Measurements from ENCODE around the gene DNAJC6. TPM values are rescaled to one million over a fixed set of nuclear protein-coding genes. Genes with fewer than 3 reads are reported as not detected.

The DNAJC6 gene
- total and polyA plus RNA-seq, 12 donors: 0.88 to 10.5 (median 5.2) TPM

DNA sequence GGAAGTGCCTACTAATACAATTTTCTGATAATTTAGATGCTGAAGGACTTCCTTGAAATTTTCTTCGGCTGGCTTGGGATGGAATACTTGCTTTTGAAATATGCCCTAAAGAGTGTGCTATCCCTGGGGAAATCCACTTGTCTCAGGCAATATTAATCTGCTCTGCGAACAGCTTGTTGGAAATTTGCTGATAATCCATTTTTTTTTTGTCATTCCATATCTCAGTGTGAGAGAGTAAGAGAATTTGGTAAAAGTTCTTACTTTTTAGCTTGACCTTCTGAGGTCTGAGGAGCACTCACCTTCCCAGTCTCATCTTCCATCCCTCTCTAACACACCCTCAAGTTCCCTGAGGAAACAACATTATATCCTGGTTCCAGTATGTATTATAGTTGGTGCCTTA is 36.8 kb downstream of the DNAJC6 start:
- no peaks in the 10 kb centered on the region for H3K9me3 ChIP-seq
- WGBS, 2 donors: 85 to 87% methylated on average over 2 of the region's 2 CpGs
- H3K27me3 ChIP-seq: no peaks in the 10 kb centered on the region
- DNase-seq (no peak), ATAC-seq (no peak)
- no peak overlapping the region for H3K27ac ChIP-seq
- no peaks in the 10 kb centered on the region for H3K36me3 ChIP-seq
- intact Hi-C loops (cut with DNase I): no loop called here
- no peaks in the 10 kb centered on the region for H3K4me1 ChIP-seq
- TF ChIP-seq, protein P1, sequence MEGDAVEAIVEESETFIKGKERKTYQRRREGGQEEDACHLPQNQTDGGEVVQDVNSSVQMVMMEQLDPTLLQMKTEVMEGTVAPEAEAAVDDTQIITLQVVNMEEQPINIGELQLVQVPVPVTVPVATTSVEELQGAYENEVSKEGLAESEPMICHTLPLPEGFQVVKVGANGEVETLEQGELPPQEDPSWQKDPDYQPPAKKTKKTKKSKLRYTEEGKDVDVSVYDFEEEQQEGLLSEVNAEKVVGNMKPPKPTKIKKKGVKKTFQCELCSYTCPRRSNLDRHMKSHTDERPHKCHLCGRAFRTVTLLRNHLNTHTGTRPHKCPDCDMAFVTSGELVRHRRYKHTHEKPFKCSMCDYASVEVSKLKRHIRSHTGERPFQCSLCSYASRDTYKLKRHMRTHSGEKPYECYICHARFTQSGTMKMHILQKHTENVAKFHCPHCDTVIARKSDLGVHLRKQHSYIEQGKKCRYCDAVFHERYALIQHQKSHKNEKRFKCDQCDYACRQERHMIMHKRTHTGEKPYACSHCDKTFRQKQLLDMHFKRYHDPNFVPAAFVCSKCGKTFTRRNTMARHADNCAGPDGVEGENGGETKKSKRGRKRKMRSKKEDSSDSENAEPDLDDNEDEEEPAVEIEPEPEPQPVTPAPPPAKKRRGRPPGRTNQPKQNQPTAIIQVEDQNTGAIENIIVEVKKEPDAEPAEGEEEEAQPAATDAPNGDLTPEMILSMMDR (IDR thresholded peaks at IDR 0.05): no peak
- H3K4me3 ChIP-seq: no peak overlapping the region

DNA sequence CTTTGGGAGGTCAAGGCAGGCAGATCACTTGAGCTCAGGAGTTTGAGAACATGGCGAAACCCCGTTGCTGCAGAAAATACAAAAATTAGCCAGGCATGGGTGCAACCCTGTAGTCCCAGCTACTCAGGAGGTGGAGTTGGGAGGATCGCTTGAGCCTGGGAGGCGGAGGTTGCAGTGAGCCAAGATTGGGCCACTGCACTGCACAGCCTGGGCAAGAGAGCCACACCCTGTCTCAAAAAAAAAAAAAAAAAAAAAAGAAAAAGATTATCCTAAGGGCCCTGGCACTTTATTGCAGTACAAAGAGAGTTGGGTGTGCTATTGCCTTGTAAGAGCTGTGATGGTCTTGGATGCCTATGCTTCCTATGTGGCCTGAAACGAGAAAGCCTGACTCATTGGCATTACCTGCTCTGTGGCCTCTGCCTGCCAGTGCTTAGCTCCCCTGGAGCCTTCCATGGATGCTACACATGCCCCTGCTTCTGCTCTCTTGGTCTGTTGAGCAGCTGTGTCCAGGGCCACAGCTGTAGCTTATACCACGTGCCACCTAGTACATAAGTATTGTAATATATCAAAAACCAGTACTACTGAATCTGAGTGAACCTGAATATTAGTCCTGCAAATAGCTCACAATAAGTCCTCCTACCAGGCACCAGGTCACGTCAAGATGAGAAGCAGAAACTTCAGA is 45.8 kb downstream of the DNAJC6 start:
- no peaks in the 10 kb centered on the region for H3K27me3 ChIP-seq
- H3K9me3 ChIP-seq: no peaks in the 10 kb centered on the region
- DNase-seq (no peak), ATAC-seq (no peak)
- no peak overlapping the region for H3K4me3 ChIP-seq
- H3K36me3 ChIP-seq: no peaks in the 10 kb centered on the region
- H3K4me1 ChIP-seq: no peaks in the 10 kb centered on the region
- TF ChIP-seq, protein P1 (IDR thresholded peaks at IDR 0.05): no peak
- intact Hi-C loops (cut with DNase I): no loop called here
- H3K27ac ChIP-seq: no peak overlapping the region
- WGBS, 2 donors: 85 to 89% methylated on average over 7 of the region's 7 CpGs

DNA sequence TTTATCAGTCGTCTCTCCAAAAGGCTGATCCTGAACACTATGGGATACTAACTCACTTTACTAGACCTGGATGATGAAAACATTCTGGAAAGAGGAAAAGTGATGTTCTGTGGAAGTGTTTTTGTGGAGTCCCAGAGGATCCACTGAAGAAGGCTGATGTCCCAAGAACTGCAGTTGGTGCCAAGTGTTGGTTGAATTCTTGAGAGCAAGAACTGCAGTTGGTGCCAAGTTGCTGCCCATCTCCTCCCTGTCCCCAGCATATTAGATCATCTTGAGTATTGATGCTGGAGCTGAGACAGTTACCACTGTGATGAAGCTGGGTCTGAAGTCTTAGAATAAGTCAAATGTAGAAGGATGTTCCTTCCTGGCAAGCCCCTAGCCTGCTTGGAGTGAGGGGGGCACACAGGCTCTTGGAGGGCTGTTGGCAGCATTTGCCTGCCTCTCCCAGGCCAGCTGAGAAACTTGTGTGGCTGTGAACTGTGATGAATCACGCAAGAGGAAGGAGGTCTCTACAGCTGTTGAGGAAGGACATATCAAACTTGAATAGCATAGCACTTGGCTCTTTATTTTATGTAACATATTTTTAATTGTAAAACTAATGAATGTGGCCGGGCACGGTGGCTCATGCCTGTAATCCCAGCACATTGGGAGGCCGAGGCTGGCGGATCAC is 48.1 kb downstream of the DNAJC6 start:
- intact Hi-C loops (cut with DNase I): no loop called here
- TF ChIP-seq, protein P1 (IDR thresholded peaks at IDR 0.05): no peak
- no peak for ATAC-seq
- no peak overlapping the region for H3K27ac ChIP-seq
- no peaks in the 10 kb centered on the region for H3K27me3 ChIP-seq
- WGBS, 2 donors: 90 to 92% methylated on average over 6 of the region's 6 CpGs
- H3K4me3 ChIP-seq: no peak overlapping the region
- H3K9me3 ChIP-seq: no peaks in the 10 kb centered on the region
- no peaks in the 10 kb centered on the region for H3K4me1 ChIP-seq
- no peak for DNase-seq
- no peaks in the 10 kb centered on the region for H3K36me3 ChIP-seq

DNA sequence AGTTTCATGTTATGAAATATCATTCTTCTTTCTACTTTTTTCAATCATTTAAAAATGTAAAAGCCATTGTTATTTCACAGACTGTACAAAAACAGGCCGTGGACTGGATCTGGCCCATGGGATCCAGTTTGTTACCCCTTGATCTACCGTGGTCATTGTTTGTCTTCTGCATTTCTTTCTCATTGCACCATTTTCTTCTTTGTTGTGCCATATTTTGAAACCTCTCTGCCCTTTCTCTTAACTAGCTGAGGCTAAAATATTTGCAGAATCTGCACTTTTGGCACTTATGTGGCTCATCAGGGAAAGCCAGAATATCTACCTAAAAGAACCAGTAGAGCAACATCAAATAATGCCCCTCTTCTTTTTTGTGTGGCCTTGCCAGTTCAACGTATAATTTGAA is 50.5 kb downstream of the DNAJC6 start:
- H3K27me3 ChIP-seq: no peaks in the 10 kb centered on the region
- intact Hi-C loops (cut with DNase I): no loop called here
- no peak overlapping the region for H3K27ac ChIP-seq
- ATAC-seq (no peak), DNase-seq (no peak)
- TF ChIP-seq, protein P1 (IDR thresholded peaks at IDR 0.05): no peak
- WGBS, 2 donors: 65 to 75% methylated on average over 3 of the region's 3 CpGs
- no peaks in the 10 kb centered on the region for H3K4me1 ChIP-seq
- no peaks in the 10 kb centered on the region for H3K36me3 ChIP-seq
- H3K9me3 ChIP-seq: no peaks in the 10 kb centered on the region
- no peak overlapping the region for H3K4me3 ChIP-seq

Measured in heart right ventricle (tissue), 16 donors.